Tibial nerve (tissue), 3 donors: ENCODE measurements around the gene ALLC.

Experiments
- CTCF ChIP-seq, 5 experiments: fragments of 200-600 bp in 3 of 5; fragments of 450-650 bp in 2 of 5; sonication (generic) in 3 of 5; IDR thresholded peaks; one replicate each; pipeline ENCODE4 v1.5.1; 2016 to 2019; ENCODE audit warnings: antibody characterized with exemption in 5 of 5, mild to moderate bottlenecking in 3 of 5, moderate library complexity in 2 of 5
- POLR2A ChIP-seq, 2 donors: fragments of 450-650 bp; IDR thresholded peaks; one replicate each; pipeline ENCODE4 v1.6.1; 2017; ENCODE audit warnings: antibody characterized with exemption in 2 of 2, mild to moderate bottlenecking in 2 of 2, moderate library complexity in 2 of 2

- TF ChIP-seq CTCF (IDR thresholded peaks at IDR 0.05): peak in 4 of 5 experiments; percentile 14 to 67 (median 34)
- TF ChIP-seq POLR2A (IDR thresholded peaks at IDR 0.05): no peak
Measured at GRCh38 chr2:3692375-3692774, 34.4 kb downstream of the ALLC start.
